Endothelial cell of umbilical vein (primary cell): Measurements from ENCODE around the gene PCMT1. TPM values are rescaled to one million over a fixed set of nuclear protein-coding genes. Genes with fewer than 3 reads are reported as not detected.

Source experiments
- BruUV-seq: library from RNA; stranded (reverse); fragments of 400-500 nt; replicated peaks from 2 replicates; lab custom pipeline; 2021; lab: Mats Ljungman, UMichigan
- CTCF ChIA-PET: fragments of 300-600, 350-600 bp; sonication (Branson Sonifier 250); formaldehyde crosslinking; loops from one replicate; lab custom pipeline; 2021; ENCODE audit warnings: antibody characterized with exemption, inconsistent platforms; lab: Charles Lee
- POLR2A ChIA-PET: fragments of 300-600, 350-600 bp; sonication (Branson Sonifier 250); formaldehyde crosslinking; loops from one replicate; lab custom pipeline; 2021; ENCODE audit warnings: antibody characterized with exemption, inconsistent platforms; lab: Charles Lee
- DNase-seq: peaks from one replicate; pipeline ENCODE4 v3.0.0-alpha.2; 2011; ENCODE audit warnings: low read depth, low spot score
- FAIRE-seq: peaks from 2 replicates; lab custom pipeline; 2011; peaks lifted over from hg19 to GRCh38; lab: Jason Lieb, UNC
- H2AFZ ChIP-seq: 2 replicates; pipeline ENCODE4 v1.6.0; 2012; ENCODE audit warnings: low read depth, low read length, control low read depth, inconsistent platforms
- H3K27ac ChIP-seq: 2 replicates; pipeline ENCODE4 v1.5.1; 2011; ENCODE audit warnings: low read depth, mild to moderate bottlenecking, control low read depth, low read length, moderate library complexity; ENCODE audit not compliant: insufficient read depth
- H3K27me3 ChIP-seq, 2 experiments: 2 replicates each; pipeline versions ENCODE4 v1.6.0 to v1.6.1; 2011; ENCODE audit warnings: low read length in 2 of 2, mixed read lengths in 1 of 2; ENCODE audit not compliant: control insufficient read depth in 2 of 2, insufficient read depth in 2 of 2
- H3K36me3 ChIP-seq, 2 experiments: 2 replicates in 1 of 2; 3 replicates in 1 of 2; pipeline ENCODE4 v1.5.1; 2011; ENCODE audit warnings: low read length in 2 of 2, mild to moderate bottlenecking in 1 of 2, moderate library complexity in 1 of 2; ENCODE audit not compliant: control insufficient read depth in 2 of 2, insufficient read depth in 2 of 2; ENCODE audit errors: extremely low read depth in 1 of 2
- H3K4me1 ChIP-seq: 3 replicates; pipeline ENCODE4 v1.5.1; 2011; ENCODE audit warnings: mild to moderate bottlenecking, low read length; ENCODE audit not compliant: control insufficient read depth, insufficient read depth; ENCODE audit errors: extremely low read depth
- H3K4me2 ChIP-seq: 2 replicates; pipeline ENCODE4 v1.6.1; 2011; ENCODE audit warnings: low read length, control low read depth, mixed read lengths; ENCODE audit not compliant: insufficient read depth
- H3K4me3 ChIP-seq, 3 experiments: fragments of 200-600 bp in 1 of 3; sonication (generic), shearing (Covaris generic) in 1 of 3; replicated peaks in 1 of 3; 2 replicates each; pipeline ENCODE4 v1.5.1; 2011 to 2016; ENCODE audit warnings: control low read depth in 3 of 3, low read length in 3 of 3, mild to moderate bottlenecking in 2 of 3, inconsistent platforms in 1 of 3, low read depth in 1 of 3, moderate library complexity in 1 of 3; ENCODE audit not compliant: insufficient read depth in 1 of 3
- H3K79me2 ChIP-seq: 2 replicates; pipeline ENCODE4 v1.6.0; 2012; ENCODE audit warnings: low read length, inconsistent platforms; ENCODE audit not compliant: control insufficient read depth, insufficient read depth
- H3K9ac ChIP-seq: replicated peaks from 2 replicates; pipeline ENCODE3; 2011; ENCODE audit warnings: low read length, control low read depth; ENCODE audit not compliant: insufficient read depth; ENCODE audit errors: extremely low read depth
- H3K9me1 ChIP-seq: replicated peaks from 3 replicates; pipeline ENCODE4 v1.6.0; 2011; ENCODE audit warnings: mild to moderate bottlenecking, low read length; ENCODE audit not compliant: control insufficient read depth, insufficient read depth; ENCODE audit errors: extremely low read depth
- H3K9me3 ChIP-seq: replicated peaks from 2 replicates; pipeline ENCODE4 v1.5.1; 2012; ENCODE audit warnings: low read length, inconsistent platforms; ENCODE audit not compliant: control insufficient read depth, insufficient read depth
- H4K20me1 ChIP-seq: replicated peaks from 2 replicates; pipeline ENCODE3; 2011; ENCODE audit warnings: mild to moderate bottlenecking, low read length; ENCODE audit not compliant: control insufficient read depth, insufficient read depth; ENCODE audit errors: extremely low read depth
- CTCF ChIP-seq, 2 donors: IDR thresholded peaks; 1 replicate in 1 of 2; 2 replicates in 1 of 2; pipeline ENCODE4 v1.5.1; 2011; ENCODE audit warnings: low read length in 2 of 2, mild to moderate bottlenecking in 2 of 2, moderate library complexity in 2 of 2, control low read depth in 1 of 2, inconsistent platforms in 1 of 2, low read depth in 1 of 2; ENCODE audit not compliant: insufficient read depth in 1 of 2; ENCODE audit errors: extremely low read depth in 1 of 2
- EZH2 ChIP-seq: IDR thresholded peaks from 2 replicates; pipeline ENCODE4 v1.6.1; 2012; ENCODE audit warnings: borderline replicate concordance, low read depth, mild to moderate bottlenecking, moderate library complexity, low read length, inconsistent platforms; ENCODE audit not compliant: severe bottlenecking
- FOS ChIP-seq: IDR thresholded peaks from 2 replicates; pipeline ENCODE4 v1.6.1; 2011; ENCODE audit warnings: mild to moderate bottlenecking, low read length, moderate library complexity, borderline replicate concordance; ENCODE audit not compliant: insufficient read depth
- GATA2 ChIP-seq: IDR thresholded peaks from 2 replicates; pipeline ENCODE4 v1.7.0; 2011; ENCODE audit warnings: low read depth, mild to moderate bottlenecking, moderate library complexity, mixed read lengths, low read length; ENCODE audit not compliant: insufficient read length, insufficient read depth
- JUN ChIP-seq: IDR thresholded peaks from 2 replicates; pipeline ENCODE4 v1.6.1; 2011; ENCODE audit warnings: borderline replicate concordance, low read depth; ENCODE audit not compliant: insufficient read length, insufficient read depth
- MAX ChIP-seq: IDR thresholded peaks from 2 replicates; pipeline ENCODE4 v1.6.1; 2011; ENCODE audit not compliant: insufficient read depth, insufficient read length
- MYC ChIP-seq: IDR thresholded peaks from one replicate; pipeline ENCODE4 v1.6.1; 2011; ENCODE audit warnings: mild to moderate bottlenecking, low read depth, low read length
- POLR2A ChIP-seq: IDR thresholded peaks from 2 replicates; pipeline ENCODE4 v1.6.1; 2012; ENCODE audit warnings: low read depth, mild to moderate bottlenecking, control low read depth, low read length
- POLR2AphosphoS5 ChIP-seq: IDR thresholded peaks from 2 replicates; pipeline ENCODE4 v1.6.1; 2012; ENCODE audit warnings: low read depth, mild to moderate bottlenecking, control low read depth, low read length, moderate library complexity; ENCODE audit not compliant: insufficient read depth
- dilution Hi-C: fragments of 300-500 bp; cut with MboI; formaldehyde crosslinking; loops from one replicate; pipeline ENCODE4 v1.15.0; 2019; ENCODE audit warnings: low sequenced_read_pairs; ENCODE audit not compliant: extremely low pct_ligation_motif_present
- intact Hi-C: fragments of 100-400 bp; cut with micrococcal nuclease; formaldehyde crosslinking; loops from one replicate; pipeline ENCODE4 v1.10.0; 2022
- polyA plus RNA-seq, 4 experiments: library from polyadenylated mRNA; depleted of rRNA in 3 of 4; stranded (reverse) in 3 of 4; unstranded in 1 of 4; fragments of >200 nt; gene quantifications; 2 replicates each; pipeline versions ENCODE4 v1.2.1 to v1.2.3, GENCODE V29; 2011 to 2012; ENCODE audit warnings: missing spikeins in 1 of 4
- total RNA-seq: library from RNA; stranded (reverse); gene quantifications from 2 replicates; pipeline ENCODE4 v1.2.3, GENCODE V29; 2021

Gene PCMT1
- total and polyA plus RNA-seq, 2 donors (not counting 3 experiments of a cell fraction or from before 2014, with no cell fraction given), result 95.0 to 102 TPM

GRCh38 chr6:149851461-149852110 lies 102.0 kb downstream of the PCMT1 start:
- peaks cover 63% of the 10 kb centered on the region for H3K4me1 ChIP-seq
- ChIA-PET CTCF (no interaction called here), POLR2A (no interaction called here)
- H3K9ac ChIP-seq, result no peak overlapping the region
- H4K20me1 ChIP-seq, result no peaks in the 10 kb centered on the region
- H3K9me1 ChIP-seq, result no peaks in the 10 kb centered on the region
- intact Hi-C loops (no loop called here), dilution Hi-C loops (no loop called here)
- H3K36me3 ChIP-seq, result no peaks in the 10 kb centered on the region
- no TSS peak for BruUV-seq
- peaks cover 20% of the 10 kb centered on the region for H3K79me2 ChIP-seq
- H3K4me2 ChIP-seq, result peak overlapping the region; percentile 97
- H3K4me3 ChIP-seq, result no peak overlapping the region
- no peak for TF ChIP-seq JUN
- TF ChIP-seq GATA2, result no peak
- TF ChIP-seq POLR2A, result no peak
- TF ChIP-seq MAX, result no peak
- no peak for TF ChIP-seq POLR2AphosphoS5
- no peak for TF ChIP-seq EZH2
- TF ChIP-seq FOS, result no peak
- TF ChIP-seq MYC, result no peak
- TF ChIP-seq CTCF (IDR thresholded peaks at IDR 0.05; ENCODE audit: extremely low read depth in 1 of 2, insufficient read depth in 1 of 2, low read depth in 1 of 2, low read length in 2 of 2), result no peak
- H2AFZ ChIP-seq, result no peak overlapping the region
- H3K27ac ChIP-seq, result peak overlapping the region; percentile 74
- no peaks in the 10 kb centered on the region for H3K9me3 ChIP-seq
- DNase-seq (no peak), FAIRE-seq (no peak)
- no peaks in the 10 kb centered on the region for H3K27me3 ChIP-seq
